ENCODE data around the gene DNTT. TPM values are rescaled to one million over a fixed set of nuclear protein-coding genes. Genes with fewer than 3 reads are reported as not detected.

The DNTT gene
- total RNA-seq, 1 donor, result not detected

- H3K4me2 ChIP-seq (ENCODE audit: insufficient read depth, low read length), result no peak overlapping the region
- H3K27ac ChIP-seq (ENCODE audit: low read depth, low read length), result no peak overlapping the region
- no peak overlapping the region for H3K4me3 ChIP-seq (ENCODE audit: insufficient read depth, low read length)
- H4K20me1 ChIP-seq (ENCODE audit: insufficient read depth, low read length), result no peaks in the 10 kb centered on the region
- H3K9me3 ChIP-seq (ENCODE audit: low read depth, low read length), result no peaks in the 10 kb centered on the region
- H3K36me3 ChIP-seq (ENCODE audit: insufficient read depth, low read length), result no peaks in the 10 kb centered on the region
- H3K27me3 ChIP-seq (ENCODE audit: insufficient read depth, low read length), result peaks cover 7% of the 10 kb centered on the region
- DNase-seq (ENCODE audit: insufficient read length, low spot score, missing footprints), result no peak
- no peak overlapping the region for H2AFZ ChIP-seq (ENCODE audit: low read length)
- H3K4me1 ChIP-seq (ENCODE audit: insufficient read depth, low read length), result peaks cover 5% of the 10 kb centered on the region
- no peaks in the 10 kb centered on the region for H3K79me2 ChIP-seq (ENCODE audit: insufficient read depth, low read length)
- no peak for TF ChIP-seq CTCF (IDR thresholded peaks at IDR 0.05; ENCODE audit: extremely low read depth, low read depth, low read length)
These were observed 74.5 kb downstream of the DNTT start for GRCh38 chr10:96378741-96379140.

GRCh38 chr10:96379758-96380157 lies 75.5 kb downstream of the DNTT start:
- DNase-seq (ENCODE audit: insufficient read length, low spot score, missing footprints), result no peak
- Histone ChIP-seq H3K9me3 (ENCODE audit: low read depth, low read length) (no peaks in the 10 kb centered on the region), H3K79me2 (ENCODE audit: insufficient read depth, low read length) (no peaks in the 10 kb centered on the region), H3K27me3 (ENCODE audit: insufficient read depth, low read length) (no peaks in the 10 kb centered on the region), H3K4me2 (ENCODE audit: insufficient read depth, low read length) (no peak overlapping the region), H3K36me3 (ENCODE audit: insufficient read depth, low read length) (no peaks in the 10 kb centered on the region), H3K4me1 (ENCODE audit: insufficient read depth, low read length) (peaks cover 5% of the 10 kb centered on the region), H4K20me1 (ENCODE audit: insufficient read depth, low read length) (no peaks in the 10 kb centered on the region), H3K4me3 (ENCODE audit: insufficient read depth, low read length) (no peak overlapping the region), H3K27ac (ENCODE audit: low read depth, low read length) (no peak overlapping the region), H2AFZ (ENCODE audit: low read length) (no peak overlapping the region)
- no peak for TF ChIP-seq CTCF (IDR thresholded peaks at IDR 0.05; ENCODE audit: extremely low read depth, low read depth, low read length)

- H3K4me1 ChIP-seq (ENCODE audit: insufficient read depth, low read length), result no peaks in the 10 kb centered on the region
- H3K4me3 ChIP-seq (ENCODE audit: insufficient read depth, low read length), result no peak overlapping the region
- TF ChIP-seq CTCF (IDR thresholded peaks at IDR 0.05; ENCODE audit: extremely low read depth, low read depth, low read length), result no peak
- H3K27me3 ChIP-seq (ENCODE audit: insufficient read depth, low read length), result no peaks in the 10 kb centered on the region
- no peak overlapping the region for H3K4me2 ChIP-seq (ENCODE audit: insufficient read depth, low read length)
- no peaks in the 10 kb centered on the region for H4K20me1 ChIP-seq (ENCODE audit: insufficient read depth, low read length)
- H3K36me3 ChIP-seq (ENCODE audit: insufficient read depth, low read length), result no peaks in the 10 kb centered on the region
- no peaks in the 10 kb centered on the region for H3K9me3 ChIP-seq (ENCODE audit: low read depth, low read length)
- H3K27ac ChIP-seq (ENCODE audit: low read depth, low read length), result no peak overlapping the region
- no peak for DNase-seq (ENCODE audit: insufficient read length, low spot score, missing footprints)
- H2AFZ ChIP-seq (ENCODE audit: low read length), result no peak overlapping the region
- no peaks in the 10 kb centered on the region for H3K79me2 ChIP-seq (ENCODE audit: insufficient read depth, low read length)
These were observed 76.6 kb downstream of the DNTT start for GRCh38 chr10:96380821-96381220.

GRCh38 chr10:96384506-96384905 lies 80.3 kb downstream of the DNTT start:
- no peak for TF ChIP-seq CTCF (IDR thresholded peaks at IDR 0.05; ENCODE audit: extremely low read depth, low read depth, low read length)
- Histone ChIP-seq H3K36me3 (ENCODE audit: insufficient read depth, low read length) (no peaks in the 10 kb centered on the region), H3K27ac (ENCODE audit: low read depth, low read length) (no peak overlapping the region), H3K4me1 (ENCODE audit: insufficient read depth, low read length) (peaks cover 4% of the 10 kb centered on the region), H3K4me3 (ENCODE audit: insufficient read depth, low read length) (no peak overlapping the region), H3K27me3 (ENCODE audit: insufficient read depth, low read length) (no peaks in the 10 kb centered on the region), H3K9me3 (ENCODE audit: low read depth, low read length) (no peaks in the 10 kb centered on the region), H3K4me2 (ENCODE audit: insufficient read depth, low read length) (no peak overlapping the region), H2AFZ (ENCODE audit: low read length) (no peak overlapping the region), H3K79me2 (ENCODE audit: insufficient read depth, low read length) (no peaks in the 10 kb centered on the region), H4K20me1 (ENCODE audit: insufficient read depth, low read length) (no peaks in the 10 kb centered on the region)
- DNase-seq (ENCODE audit: insufficient read length, low spot score, missing footprints), result peak; percentile 37
